IPS-20b (cell line): ENCODE results near the gene RINL.
"Not testable (repeated sequence)": the region's sequence is repeated elsewhere in the genome, so short reads cannot be mapped to it uniquely, and the experiment has no call there.

Source experiments
- H3K27ac ChIP-seq: one replicate; pipeline ENCODE4 v1.5.1; 2013; ENCODE audit warnings: low read length
- H3K27me3 ChIP-seq: 2 replicates; pipeline ENCODE4 v1.6.1; 2013; ENCODE audit warnings: mild to moderate bottlenecking, low read length, inconsistent platforms; ENCODE audit not compliant: insufficient read depth
- H3K36me3 ChIP-seq: 2 replicates; pipeline ENCODE4 v1.6.1; 2013; ENCODE audit warnings: low read depth, mild to moderate bottlenecking, inconsistent platforms, low read length, moderate library complexity; ENCODE audit not compliant: insufficient read depth
- H3K4me1 ChIP-seq: 2 replicates; pipeline ENCODE4 v1.6.1; 2013; ENCODE audit warnings: mild to moderate bottlenecking, control low read depth, inconsistent platforms, low read length, moderate library complexity; ENCODE audit not compliant: insufficient read depth
- H3K4me3 ChIP-seq: 2 replicates; pipeline ENCODE4 v1.5.1; 2013; ENCODE audit warnings: mild to moderate bottlenecking, low read length, inconsistent platforms
- H3K9ac ChIP-seq: 2 replicates; pipeline ENCODE4 v1.6.1; 2013; ENCODE audit warnings: low read depth, mild to moderate bottlenecking, inconsistent platforms, low read length, moderate library complexity
- H3K9me3 ChIP-seq: 2 replicates; pipeline ENCODE4 v1.6.1; 2013; ENCODE audit warnings: mild to moderate bottlenecking, low read depth, low read length, inconsistent platforms; ENCODE audit not compliant: insufficient read depth

Gene RINL

GRCh38 chr19:38888876-38889275 lies 10.8 kb upstream of the RINL start:
- no peaks in the 10 kb centered on the region for H3K9me3 ChIP-seq
- H3K36me3 ChIP-seq, result no peaks in the 10 kb centered on the region
- H3K27ac ChIP-seq, result no peak overlapping the region
- H3K9ac ChIP-seq, result no peak overlapping the region
- H3K4me3 ChIP-seq, result no peak overlapping the region
- H3K4me1 ChIP-seq, result no peaks in the 10 kb centered on the region
- H3K27me3 ChIP-seq, result no peaks in the 10 kb centered on the region

GRCh38 chr19:38884691-38885090 lies 6.6 kb upstream of the RINL start:
- H3K4me1 ChIP-seq, H3K9me3 ChIP-seq, H3K27ac ChIP-seq, H3K27me3 ChIP-seq, H3K4me3 ChIP-seq, H3K9ac ChIP-seq, H3K36me3 ChIP-seq: not testable (repeated sequence)

DNA sequence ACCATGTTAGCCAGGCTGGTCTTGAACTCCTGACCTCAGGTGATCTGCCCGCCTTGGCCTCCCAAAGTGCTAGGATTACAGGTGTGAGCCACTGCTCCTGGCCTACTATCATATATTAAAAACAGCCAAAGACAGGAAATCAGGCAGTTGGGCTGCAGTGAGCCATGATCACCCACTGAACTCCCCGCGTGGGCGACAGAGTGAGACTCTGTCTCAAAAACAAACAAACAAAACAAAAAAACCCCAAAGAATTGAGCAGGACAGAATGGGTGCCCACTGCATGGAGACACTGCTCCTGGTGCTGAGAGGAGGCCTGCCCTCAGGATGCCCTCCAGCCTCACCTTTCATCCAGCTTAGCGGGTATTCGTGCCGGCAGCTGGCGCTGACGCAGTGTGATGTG lies 5.2 kb upstream of the RINL start:
- Histone ChIP-seq H3K9ac (no peak overlapping the region), H3K27ac (no peak overlapping the region), H3K4me1 (no peaks in the 10 kb centered on the region), H3K27me3 (no peaks in the 10 kb centered on the region), H3K9me3 (no peaks in the 10 kb centered on the region), H3K4me3 (no peak overlapping the region), H3K36me3 (no peaks in the 10 kb centered on the region)

DNA sequence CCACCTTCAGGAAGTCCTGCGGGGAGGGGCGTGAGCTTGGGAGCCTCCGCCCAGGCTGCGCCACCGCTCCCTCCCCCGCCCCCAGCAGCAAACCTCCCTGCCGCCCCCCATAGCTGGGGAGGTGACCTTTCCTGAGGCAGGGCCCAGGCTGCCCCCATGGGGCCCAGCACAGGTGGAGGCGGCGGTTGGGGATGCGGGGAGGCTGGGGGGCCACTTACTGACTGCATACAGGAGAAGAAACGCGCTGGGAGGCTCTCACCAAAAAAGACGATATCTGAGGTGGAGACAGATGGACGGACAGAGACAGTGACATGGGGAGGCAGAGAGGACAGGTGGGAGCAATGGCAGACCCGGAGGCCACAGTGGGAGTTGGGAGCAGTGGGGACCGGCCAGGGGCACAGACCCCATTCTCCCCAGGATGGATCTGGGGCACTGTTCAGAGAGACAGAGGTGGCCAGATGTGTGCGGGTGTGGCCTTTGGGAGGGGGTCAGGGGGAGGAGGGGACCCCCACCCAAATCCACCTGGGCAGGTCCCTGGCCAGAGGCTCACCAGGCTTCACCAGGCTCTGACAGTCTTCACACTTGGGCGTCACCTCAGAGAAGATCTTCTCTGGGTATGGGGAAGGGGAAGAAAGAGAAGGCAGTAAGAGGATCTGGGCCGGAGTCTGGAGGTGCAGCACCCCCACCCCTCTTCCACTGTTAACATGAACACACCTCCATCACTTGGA lies 3.0 kb upstream of the RINL start:
- H3K9ac ChIP-seq, result no peak overlapping the region
- H3K4me3 ChIP-seq, result no peak overlapping the region
- no peaks in the 10 kb centered on the region for H3K36me3 ChIP-seq
- no peaks in the 10 kb centered on the region for H3K9me3 ChIP-seq
- H3K4me1 ChIP-seq, result peaks cover 3% of the 10 kb centered on the region
- H3K27me3 ChIP-seq, result no peaks in the 10 kb centered on the region
- no peak overlapping the region for H3K27ac ChIP-seq

GRCh38 chr19:38880076-38880881 lies 2.2 kb upstream of the RINL start:
- Histone ChIP-seq H3K27ac (no peak overlapping the region), H3K4me3 (no peak overlapping the region), H3K9ac (no peak overlapping the region), H3K27me3 (no peaks in the 10 kb centered on the region), H3K36me3 (no peaks in the 10 kb centered on the region), H3K4me1 (peaks cover 3% of the 10 kb centered on the region), H3K9me3 (no peaks in the 10 kb centered on the region)

GRCh38 chr19:38879400-38879751 lies 1.3 kb upstream of the RINL start:
- no peak overlapping the region for H3K9ac ChIP-seq
- H3K27ac ChIP-seq, result no peak overlapping the region
- H3K4me3 ChIP-seq, result no peak overlapping the region
- peaks cover 3% of the 10 kb centered on the region for H3K4me1 ChIP-seq
- H3K27me3 ChIP-seq, result no peaks in the 10 kb centered on the region
- no peaks in the 10 kb centered on the region for H3K36me3 ChIP-seq
- no peaks in the 10 kb centered on the region for H3K9me3 ChIP-seq

- H3K4me1 ChIP-seq, result peaks cover 3% of the 10 kb centered on the region
- H3K9ac ChIP-seq, result no peak overlapping the region
- H3K27ac ChIP-seq, result no peak overlapping the region
- no peaks in the 10 kb centered on the region for H3K27me3 ChIP-seq
- no peaks in the 10 kb centered on the region for H3K36me3 ChIP-seq
- H3K4me3 ChIP-seq, result no peak overlapping the region
- no peaks in the 10 kb centered on the region for H3K9me3 ChIP-seq
These were observed 712 bp upstream of the RINL start for GRCh38 chr19:38878575-38879399.

- Histone ChIP-seq H3K27me3 (peaks cover 6% of the 10 kb centered on the region), H3K4me1 (peaks cover 3% of the 10 kb centered on the region), H3K36me3 (no peaks in the 10 kb centered on the region), H3K4me3 (no peak overlapping the region), H3K27ac (no peak overlapping the region), H3K9ac (no peak overlapping the region), H3K9me3 (no peaks in the 10 kb centered on the region)
These were observed 2.2 kb downstream of the RINL start for GRCh38 chr19:38875656-38876395.

- not testable (repeated sequence) for H3K4me1 ChIP-seq, H3K27ac ChIP-seq, H3K9me3 ChIP-seq, H3K4me3 ChIP-seq, H3K9ac ChIP-seq, H3K36me3 ChIP-seq
- peaks cover 29% of the 10 kb centered on the region for H3K27me3 ChIP-seq
These were observed 4.7 kb downstream of the RINL start for GRCh38 chr19:38873400-38873799.

GRCh38 chr19:38870612-38871011 lies 7.5 kb downstream of the RINL start:
- H3K4me3 ChIP-seq, result no peak overlapping the region

GRCh38 chr19:38869836-38870607 lies 8.1 kb downstream of the RINL start:
- no peak overlapping the region for H3K9ac ChIP-seq
- H3K4me3 ChIP-seq, result peak overlapping the region; percentile 62
- H3K36me3 ChIP-seq, result no peaks in the 10 kb centered on the region
- H3K27me3 ChIP-seq, result peaks cover 29% of the 10 kb centered on the region
- H3K27ac ChIP-seq, result no peak overlapping the region
- H3K4me1 ChIP-seq, result no peaks in the 10 kb centered on the region
- H3K9me3 ChIP-seq, result no peaks in the 10 kb centered on the region

More at GRCh38 chr19:38870612-38871011, 7.5 kb downstream of the RINL start:
- no peak overlapping the region for H3K9ac ChIP-seq
- H3K4me1 ChIP-seq, result no peaks in the 10 kb centered on the region
- no peak overlapping the region for H3K27ac ChIP-seq
- no peaks in the 10 kb centered on the region for H3K36me3 ChIP-seq
- no peaks in the 10 kb centered on the region for H3K9me3 ChIP-seq
- H3K27me3 ChIP-seq, result peaks cover 29% of the 10 kb centered on the region
